ENCODE results near the gene XCR1.

The XCR1 gene

GRCh38 chr3:45968149-45968548 lies 59.1 kb downstream of the XCR1 start:
- Histone ChIP-seq H3K36me3 (ENCODE audit: insufficient read depth) (no peaks in the 10 kb centered on the region), H3K27ac (no peak overlapping the region), H3K4me2 (no peak overlapping the region), H3K4me3 (IDR thresholded peaks at IDR 0.05; ENCODE audit: insufficient read depth, low read depth, low read length) (no peak overlapping the region), H3K27me3 (ENCODE audit: insufficient read depth, low read depth) (no peaks in the 10 kb centered on the region), H2AFZ (ENCODE audit: low read depth) (no peak overlapping the region), H3K4me1 (ENCODE audit: low read depth, poor library complexity, severe bottlenecking) (peaks cover 12% of the 10 kb centered on the region), H3K79me2 (ENCODE audit: insufficient read depth, low read depth) (no peaks in the 10 kb centered on the region), H3K9ac (no peak overlapping the region), H4K20me1 (ENCODE audit: insufficient read depth) (no peaks in the 10 kb centered on the region)
- no peak for TF ChIP-seq CTCF (conservative IDR thresholded peaks at IDR 0.05; ENCODE audit: low read depth, low read length)

- H3K4me2 ChIP-seq: no peak overlapping the region
- H3K79me2 ChIP-seq (ENCODE audit: insufficient read depth, low read depth): no peaks in the 10 kb centered on the region
- H3K36me3 ChIP-seq (ENCODE audit: insufficient read depth): no peaks in the 10 kb centered on the region
- H3K4me1 ChIP-seq (ENCODE audit: low read depth, poor library complexity, severe bottlenecking): peaks cover 8% of the 10 kb centered on the region
- no peak overlapping the region for H3K27ac ChIP-seq
- no peak overlapping the region for H3K9ac ChIP-seq
- no peaks in the 10 kb centered on the region for H4K20me1 ChIP-seq (ENCODE audit: insufficient read depth)
- no peak overlapping the region for H2AFZ ChIP-seq (ENCODE audit: low read depth)
- H3K27me3 ChIP-seq (ENCODE audit: insufficient read depth, low read depth): no peaks in the 10 kb centered on the region
- H3K4me3 ChIP-seq (IDR thresholded peaks at IDR 0.05; ENCODE audit: insufficient read depth, low read depth, low read length): no peak overlapping the region
- no peak for TF ChIP-seq CTCF (conservative IDR thresholded peaks at IDR 0.05; ENCODE audit: low read depth, low read length)
Observed at GRCh38 chr3:45967724-45968123, 59.6 kb downstream of the XCR1 start.
